DOHH2 (cell line): Measurements from ENCODE around the gene SLC35E2B.
"Not testable (repeated sequence)": the region's sequence is repeated elsewhere in the genome, so short reads cannot be mapped to it uniquely, and the experiment has no call there.

ENCODE experiments used
- CTCF ChIP-seq: fragments of 200-600 bp; sonication (generic); IDR thresholded peaks from one replicate; pipeline ENCODE4 v1.5.1; 2014; ENCODE audit warnings: antibody characterized with exemption, mild to moderate bottlenecking, low read depth, low read length; ENCODE audit not compliant: poor library complexity, severe bottlenecking
- EZH2phosphoT487 ChIP-seq: fragments of 200-600 bp; sonication (generic); IDR thresholded peaks from 2 replicates; pipeline ENCODE4 v1.6.1; 2017; ENCODE audit warnings: borderline replicate concordance, mild to moderate bottlenecking, antibody characterized with exemption, low read length, moderate library complexity, mixed read lengths

GRCh38 chr1:1675218-1675617 lies 17.4 kb downstream of the SLC35E2B start:
- not testable (repeated sequence) for TF ChIP-seq CTCF, EZH2phosphoT487
